Body of pancreas (tissue), 4 donors: ENCODE measurements around the gene RIPOR2.
"Not testable (repeated sequence)": the region's sequence is repeated elsewhere in the genome, so short reads cannot be mapped to it uniquely, and the experiment has no call there.

ENCODE experiments used
- CTCF ChIP-seq, 7 experiments: fragments of 450-650 bp in 4 of 7; fragments of 200-600 bp in 3 of 7; sonication (generic) in 3 of 7; IDR thresholded peaks; one replicate each; pipeline ENCODE4 v1.5.1; 2016 to 2019; ENCODE audit warnings: antibody characterized with exemption in 7 of 7
- POLR2A ChIP-seq, 3 donors: fragments of 450-650 bp; IDR thresholded peaks; one replicate each; pipeline ENCODE4 v1.6.1; 2016; ENCODE audit warnings: antibody characterized with exemption in 3 of 3, mild to moderate bottlenecking in 2 of 3

- not testable (repeated sequence) for TF ChIP-seq CTCF, POLR2A (IDR thresholded peaks at IDR 0.05)
Observed at GRCh38 chr6:24765968-24766367, 169.8 kb downstream of the RIPOR2 start.
